Stimulated activated CD8-positive, alpha-beta memory T cell treated with anti-CD3 and anti-CD28 coated beads, Interleukin-7, amount 100 ng/mL, for 1 hour (primary cell): ENCODE measurements around the gene NDUFAF8.

ENCODE experiments used
- DNase-seq, 2 donors: peaks; one replicate each; pipeline ENCODE4 v3.0.0-alpha.2; 2020; ENCODE audit warnings: low read depth in 2 of 2

Gene NDUFAF8

GRCh38 chr17:81274471-81274855 is 35.3 kb downstream of the NDUFAF8 start:
- DNase-seq, result no peak

DNA sequence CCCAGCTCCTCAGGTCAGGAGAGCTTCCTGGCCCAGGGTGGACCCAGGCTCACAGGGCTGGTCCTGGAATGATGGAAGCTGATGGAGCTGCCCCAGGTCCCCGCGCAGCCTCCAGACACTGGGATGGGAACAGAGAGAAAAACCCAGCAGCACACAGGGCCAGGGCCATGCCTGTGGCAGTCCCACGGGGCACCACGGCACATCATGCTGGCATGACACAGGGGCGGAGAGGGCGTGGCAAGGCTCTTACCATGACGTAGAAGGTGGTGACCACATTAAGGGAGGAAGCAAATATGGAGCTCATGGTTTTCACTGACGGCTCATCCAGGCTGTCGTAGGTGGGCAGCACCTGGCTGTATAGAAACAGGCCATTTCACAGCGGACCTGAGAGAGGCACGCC is 37.7 kb downstream of the NDUFAF8 start:
- DNase-seq, result no peak

DNA sequence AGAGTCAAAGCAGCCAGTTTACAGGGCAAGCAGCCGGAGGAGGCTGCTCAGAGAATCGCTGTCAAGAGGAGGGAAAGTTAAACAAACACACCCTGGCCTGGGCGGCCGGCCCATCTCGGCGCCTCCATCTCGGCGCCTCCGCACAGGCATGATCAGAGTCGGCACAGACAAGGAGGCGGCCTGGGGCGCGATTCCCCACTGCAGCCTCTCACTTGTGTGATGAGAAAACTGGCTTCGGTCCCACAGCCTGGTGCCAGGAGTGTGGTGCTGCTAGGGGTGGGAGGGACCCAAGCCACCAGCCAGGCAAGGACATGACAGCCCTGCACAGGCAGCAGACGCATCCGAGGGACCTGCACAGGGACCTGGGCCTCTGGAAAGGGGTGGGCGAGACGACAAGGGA is 38.3 kb downstream of the NDUFAF8 start:
- no peak for DNase-seq

DNA sequence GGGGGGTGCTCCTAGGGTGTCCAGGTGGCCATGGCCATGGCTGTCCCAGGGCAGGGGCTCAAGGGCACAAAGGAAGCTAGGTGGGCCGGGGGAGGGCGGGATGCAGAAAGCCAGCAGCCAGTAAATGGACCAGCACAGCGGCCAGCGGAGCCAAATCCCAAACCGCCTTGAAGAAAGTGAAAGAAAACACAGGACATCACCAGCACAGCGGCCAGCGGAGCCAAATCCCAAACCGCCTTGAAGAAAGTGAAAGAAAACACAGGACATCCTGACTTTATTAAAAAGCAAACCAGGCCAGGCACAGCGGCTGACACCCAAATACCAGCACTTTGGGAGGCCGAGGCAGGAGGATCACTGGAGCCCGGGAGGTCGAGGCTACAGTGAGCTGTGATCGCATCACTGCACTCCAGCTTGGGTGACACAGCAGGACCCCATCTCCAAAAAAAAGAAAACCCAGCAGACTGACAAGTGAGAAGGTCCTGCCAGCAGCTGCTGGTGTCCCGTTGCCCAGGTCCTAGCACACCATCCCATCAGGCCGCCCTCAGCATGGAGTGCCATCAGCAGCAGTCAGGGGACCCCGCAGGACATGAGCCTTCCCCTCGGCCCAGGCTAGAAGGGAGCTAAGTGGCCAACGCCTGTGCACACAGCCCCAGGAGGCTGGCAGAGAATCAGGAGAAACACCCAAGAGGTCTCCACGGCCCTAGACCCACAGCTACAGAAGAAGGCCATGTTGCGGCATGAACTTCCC is 39.0 kb downstream of the NDUFAF8 start:
- DNase-seq, result no peak

- no peak for DNase-seq
Observed at GRCh38 chr17:81278831-81279230, 39.7 kb downstream of the NDUFAF8 start.

- DNase-seq, result no peak
Observed at GRCh38 chr17:81279278-81280275, 40.5 kb downstream of the NDUFAF8 start.

- DNase-seq, result no peak
Observed at GRCh38 chr17:81280571-81280970, 41.5 kb downstream of the NDUFAF8 start.

DNA sequence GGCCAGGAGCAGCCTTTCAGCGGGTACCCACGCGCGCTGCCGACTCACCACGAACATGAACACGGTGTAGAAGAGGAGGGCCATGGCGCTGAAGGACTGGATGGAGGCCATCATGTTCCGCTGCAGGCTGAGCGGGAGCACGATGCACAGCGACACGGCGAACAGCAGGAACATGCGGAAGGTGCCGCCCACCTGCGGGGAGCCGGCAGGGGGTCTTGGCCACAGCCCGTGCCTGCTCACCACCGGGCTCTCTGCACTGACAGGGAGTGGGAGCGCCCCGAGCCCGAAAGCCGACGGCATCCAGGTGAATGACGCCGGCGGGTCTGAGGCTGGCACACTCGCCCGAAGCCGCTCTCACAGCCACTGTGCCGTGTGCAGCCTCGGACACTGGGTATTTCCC is 43.0 kb downstream of the NDUFAF8 start:
- DNase-seq, result no peak

GRCh38 chr17:81282876-81283275 is 43.8 kb downstream of the NDUFAF8 start:
- DNase-seq, result no peak

DNA sequence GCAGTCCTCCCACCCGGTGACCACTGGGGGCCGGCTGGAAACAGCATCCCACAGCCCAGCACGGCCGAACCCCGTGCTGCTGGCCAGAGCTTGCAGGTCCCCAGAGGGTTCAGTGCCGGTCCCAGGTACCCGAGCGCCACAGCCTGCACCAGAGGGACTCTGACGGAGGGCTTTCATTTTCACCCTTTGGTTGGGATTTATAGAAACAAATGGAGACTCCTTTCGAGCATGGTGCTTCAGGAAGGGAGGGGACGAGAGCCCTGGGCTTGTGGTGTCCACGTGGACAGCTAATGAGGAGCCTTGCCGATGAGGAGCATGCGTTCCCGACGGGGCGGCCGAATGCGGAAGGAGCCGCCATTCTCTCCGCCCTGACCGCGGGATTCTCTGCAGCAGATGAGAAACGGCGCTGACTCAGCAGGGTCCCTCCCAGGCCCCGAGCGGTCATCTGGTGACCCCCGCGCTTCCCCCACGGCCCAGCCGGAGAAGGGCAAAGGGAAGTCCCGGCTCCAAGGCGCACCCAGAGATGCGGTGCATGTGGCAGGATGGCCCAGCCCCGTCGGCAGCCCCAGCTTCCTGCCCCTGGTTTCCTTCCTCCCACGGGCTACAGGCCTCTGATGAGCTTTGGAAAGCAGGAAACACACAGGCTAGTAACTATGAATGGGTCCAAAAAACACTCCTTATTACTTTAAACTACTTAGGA is 46.2 kb downstream of the NDUFAF8 start:
- DNase-seq, result no peak

GRCh38 chr17:81285894-81286293 is 46.8 kb downstream of the NDUFAF8 start:
- no peak for DNase-seq

DNA sequence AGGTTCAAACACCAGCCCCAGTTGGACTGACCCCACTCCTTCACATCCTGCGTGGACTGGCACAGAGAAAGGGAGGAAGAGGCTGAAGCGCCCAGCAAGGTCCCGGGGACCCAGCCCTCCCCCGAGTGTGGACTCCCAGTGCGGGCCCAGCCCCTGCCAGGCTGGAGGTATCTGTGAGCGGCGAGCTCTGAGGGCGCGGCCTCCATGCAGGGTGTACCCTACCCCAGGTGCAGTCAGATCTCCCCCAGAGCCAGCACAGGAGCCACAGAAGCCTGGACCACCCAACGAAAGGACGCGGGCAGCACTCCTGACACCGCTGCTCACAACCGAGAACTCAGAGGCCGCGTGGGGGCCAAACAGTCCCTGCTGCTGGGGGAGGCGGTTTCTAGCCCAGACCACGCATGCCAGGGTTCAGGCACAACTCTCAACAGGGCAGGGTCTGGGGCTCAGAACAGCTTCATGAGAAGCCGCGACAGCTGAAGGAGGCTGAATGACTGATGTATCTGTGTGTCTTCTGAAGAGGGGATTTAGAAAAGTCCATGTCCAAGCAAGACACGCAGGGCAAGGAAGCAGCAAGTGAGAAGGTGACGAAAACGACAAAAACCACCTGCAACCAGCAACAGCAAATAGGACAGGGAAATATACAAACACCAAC is 47.5 kb downstream of the NDUFAF8 start:
- no peak for DNase-seq

DNA sequence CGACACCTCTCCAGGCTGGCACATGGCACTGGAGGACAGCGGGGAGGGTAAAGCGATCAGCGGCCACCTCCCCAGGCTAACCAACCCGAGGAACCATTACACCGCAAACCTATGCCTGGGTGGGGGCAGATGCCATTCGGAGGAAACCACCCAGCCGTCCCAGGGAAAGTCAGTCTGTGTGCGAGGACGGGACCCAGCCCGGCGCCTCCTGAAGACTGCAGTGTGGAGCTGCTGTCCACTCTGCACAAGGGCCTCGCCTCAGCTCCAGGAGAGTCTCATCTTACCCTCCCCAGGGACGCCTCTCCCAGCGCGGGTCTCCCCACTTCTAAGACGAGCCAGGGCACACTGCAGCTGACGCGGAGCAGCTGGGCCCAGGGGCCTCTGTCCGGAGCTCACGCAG is 48.0 kb downstream of the NDUFAF8 start:
- DNase-seq, result no peak

GRCh38 chr17:81287741-81288430 is 48.8 kb downstream of the NDUFAF8 start:
- DNase-seq, result no peak

DNA sequence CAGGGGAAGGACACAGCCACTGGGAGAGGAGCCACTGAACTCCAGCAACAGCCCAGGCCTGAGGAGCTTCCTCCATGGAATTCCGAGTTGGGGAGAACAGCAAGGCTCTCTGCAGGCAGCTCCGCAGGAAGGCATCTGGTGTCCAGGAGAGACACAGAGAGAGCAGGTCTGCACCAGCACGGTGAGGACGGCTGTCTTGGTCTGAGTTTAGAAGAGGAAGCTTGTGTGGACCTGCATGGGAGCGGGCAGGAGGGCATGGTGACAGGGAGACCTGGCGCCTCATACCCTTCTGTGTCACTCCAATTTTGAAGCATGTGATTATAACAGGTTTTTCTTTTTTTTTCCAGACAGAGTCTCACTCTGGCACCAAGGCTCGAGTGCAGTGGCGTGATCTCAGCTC is 49.6 kb downstream of the NDUFAF8 start:
- DNase-seq, result no peak

DNA sequence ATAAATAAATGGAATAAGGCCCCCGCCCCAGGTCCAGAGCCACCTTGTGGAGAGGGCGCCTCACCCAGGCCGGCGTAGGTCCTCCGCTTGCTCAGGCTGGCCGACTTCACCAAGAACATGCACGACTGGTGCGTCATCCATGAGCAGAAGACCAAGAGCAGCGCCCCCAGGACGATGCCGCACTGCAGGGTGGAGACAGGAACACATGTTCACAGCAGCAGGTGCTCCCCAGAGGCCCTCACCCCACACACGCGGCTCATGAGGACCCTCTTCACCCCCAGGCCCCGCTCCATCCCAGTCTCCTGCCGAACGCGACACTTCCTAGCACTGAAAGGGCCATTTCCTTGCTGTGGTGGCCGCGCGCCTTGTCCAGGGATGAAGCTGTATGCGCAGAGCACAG is 50.5 kb downstream of the NDUFAF8 start:
- no peak for DNase-seq

GRCh38 chr17:81290230-81290629 is 51.1 kb downstream of the NDUFAF8 start:
- DNase-seq, result no peak
